Psoas muscle (tissue), 8 donors: ENCODE data around the gene ARPC5L. TPM values are rescaled to one million over a fixed set of nuclear protein-coding genes. Genes with fewer than 3 reads are reported as not detected.

ENCODE experiments used
- ATAC-seq, 4 donors: fragments of 200-7000 bp; cut with Tn5 transposase; one replicate each; pipeline ENCODE4 v1.9.1; 2020; ENCODE audit warnings: moderate library complexity in 3 of 4, mild to moderate bottlenecking in 2 of 4
- DNase-seq, 2 donors: peaks; one replicate each; pipeline ENCODE4 v3.0.0-alpha.2; 2020
- H3K27ac ChIP-seq: fragments of 200-600 bp; one replicate; pipeline ENCODE4 v1.8.0; 2022
- H3K27me3 ChIP-seq, 3 donors: fragments of 200-600 bp in 1 of 3; one replicate each; pipeline versions ENCODE4 v1.6.1 to v1.8.0; 2013 to 2022; ENCODE audit warnings: low read length in 2 of 3, mild to moderate bottlenecking in 2 of 3, moderate library complexity in 1 of 3; ENCODE audit not compliant: insufficient read depth in 3 of 3
- H3K36me3 ChIP-seq, 2 donors: fragments of 200-600 bp in 1 of 2; one replicate each; pipeline versions ENCODE4 v1.6.1 to v1.8.0; 2013 to 2022; ENCODE audit warnings: low read depth in 1 of 2, mild to moderate bottlenecking in 1 of 2, moderate library complexity in 1 of 2; ENCODE audit not compliant: insufficient read depth in 1 of 2
- H3K4me1 ChIP-seq: fragments of 200-600 bp; one replicate; pipeline ENCODE4 v1.8.0; 2022
- H3K4me3 ChIP-seq: fragments of 200-600 bp; one replicate; pipeline ENCODE4 v1.8.0; 2022; ENCODE audit warnings: mild to moderate bottlenecking
- H3K9me3 ChIP-seq: fragments of 200-600 bp; one replicate; pipeline ENCODE4 v1.8.0; 2022
- WGBS, 3 donors: extraction: QIAGEN DNeasy Blood & Tissue Kit; methylation state at CpG; one replicate each; pipeline versions ENCODE4 v1.1.6 to v1.1.7; 2013; 5-methylcytosine and 5-hydroxymethylcytosine counted together
- intact Hi-C, 2 donors: fragments of 100-400 bp; cut with DNase I; formaldehyde crosslinking; loops; one replicate each; pipeline versions ENCODE4 v1.11.0 to v1.14.2; 2022
- polyA plus RNA-seq, 3 donors: library from polyadenylated mRNA; stranded (reverse); fragments of 200-250 nt; gene quantifications; one replicate each; pipeline ENCODE4 v1.2.3, GENCODE V29; 2013
- total RNA-seq, 4 donors: library from RNA; stranded (reverse); fragmentation: NEBNext Ultra II Directional in 2 of 4; extraction: Animal tissue kit (Norgen Biotek cat#: 25700) in 2 of 4; gene quantifications; one replicate each; pipeline versions ENCODE4 v1.2.1 to v1.2.4, GENCODE V29; 2021 to 2023
- TF ChIP-seq, protein P1 (sequence below): fragments of 200-600 bp; IDR thresholded peaks from one replicate; pipeline ENCODE4 v1.8.0; 2022; ENCODE audit warnings: antibody characterized with exemption
- donor health status: healthy with polysubstance abuse.
- donor health status: DM: no; HTN: no; CAD: no; lungs with moderate emphysema.
- donor health status: Bipolar disorder and iron deficiency.
- donor health status: healthy.
- donor health status: DM: yes; HTN: yes; CAD: no.
- donor health status: DM: no; HTN: no; CAD: no.
- donor health status: DM: no; HTN: no; CAD: no.
- donor health status: DM: yes; HTN: yes; CAD: no.

ARPC5L gene
- total and polyA plus RNA-seq, 7 donors = 32.3 to 165 (median 48.4) TPM

DNA sequence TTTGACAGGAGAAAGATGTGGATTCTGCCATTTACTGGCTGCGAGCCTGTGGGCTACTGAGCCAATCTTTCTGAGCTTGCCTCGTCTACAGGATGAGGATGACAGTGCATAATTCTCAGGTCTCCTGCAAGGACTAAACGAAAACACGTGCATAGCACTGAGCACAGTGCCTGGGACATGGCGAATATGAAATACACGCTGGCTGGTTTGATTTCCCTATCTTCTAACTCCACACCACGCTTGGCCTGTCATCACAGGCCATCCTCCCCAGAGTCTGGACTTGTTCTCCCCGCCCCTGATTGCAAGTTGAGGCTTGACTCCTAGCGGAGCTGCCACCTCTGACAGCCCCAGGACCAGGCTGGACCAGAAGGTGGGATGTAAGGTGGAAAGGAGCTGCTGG is 37.9 kb downstream of the ARPC5L start:
- H3K9me3 ChIP-seq = no peaks in the 10 kb centered on the region
- intact Hi-C loops = no loop called here
- H3K4me1 ChIP-seq = no peaks in the 10 kb centered on the region
- TF ChIP-seq, protein P1, sequence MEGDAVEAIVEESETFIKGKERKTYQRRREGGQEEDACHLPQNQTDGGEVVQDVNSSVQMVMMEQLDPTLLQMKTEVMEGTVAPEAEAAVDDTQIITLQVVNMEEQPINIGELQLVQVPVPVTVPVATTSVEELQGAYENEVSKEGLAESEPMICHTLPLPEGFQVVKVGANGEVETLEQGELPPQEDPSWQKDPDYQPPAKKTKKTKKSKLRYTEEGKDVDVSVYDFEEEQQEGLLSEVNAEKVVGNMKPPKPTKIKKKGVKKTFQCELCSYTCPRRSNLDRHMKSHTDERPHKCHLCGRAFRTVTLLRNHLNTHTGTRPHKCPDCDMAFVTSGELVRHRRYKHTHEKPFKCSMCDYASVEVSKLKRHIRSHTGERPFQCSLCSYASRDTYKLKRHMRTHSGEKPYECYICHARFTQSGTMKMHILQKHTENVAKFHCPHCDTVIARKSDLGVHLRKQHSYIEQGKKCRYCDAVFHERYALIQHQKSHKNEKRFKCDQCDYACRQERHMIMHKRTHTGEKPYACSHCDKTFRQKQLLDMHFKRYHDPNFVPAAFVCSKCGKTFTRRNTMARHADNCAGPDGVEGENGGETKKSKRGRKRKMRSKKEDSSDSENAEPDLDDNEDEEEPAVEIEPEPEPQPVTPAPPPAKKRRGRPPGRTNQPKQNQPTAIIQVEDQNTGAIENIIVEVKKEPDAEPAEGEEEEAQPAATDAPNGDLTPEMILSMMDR = no peak
- ATAC-seq (no peak), DNase-seq (no peak)
- peaks cover 8 to 76% of the 10 kb centered on the region in 2 donors for H3K36me3 ChIP-seq
- no peak overlapping the region for H3K4me3 ChIP-seq
- WGBS, 3 donors = 94 to 95% (median 94%) methylated on average over 9 of the region's 9 CpGs
- no peaks in the 10 kb centered on the region for H3K27me3 ChIP-seq
- H3K27ac ChIP-seq = no peak overlapping the region

DNA sequence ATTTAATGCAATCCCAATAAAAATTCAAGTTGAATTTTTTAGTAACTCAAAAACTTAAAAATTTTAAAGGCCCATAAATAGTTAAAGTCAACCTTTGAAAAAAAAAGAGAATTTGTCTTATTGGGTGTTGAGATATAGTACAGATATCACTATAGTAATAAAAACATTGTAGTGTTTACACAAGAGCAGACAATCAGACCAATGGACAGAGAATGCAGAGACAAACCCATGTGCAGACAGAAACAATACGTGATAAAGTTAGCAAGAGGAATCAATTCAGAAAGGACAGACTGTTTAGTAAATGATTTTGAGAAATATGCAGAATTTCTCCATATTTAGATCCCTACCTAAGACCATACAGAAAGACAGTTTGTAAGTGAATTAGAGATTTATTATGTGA is 45.0 kb downstream of the ARPC5L start:
- H3K36me3 ChIP-seq = peaks cover 6 to 97% of the 10 kb centered on the region in 2 donors
- 90 to 91% (median 90%) methylated on average over 1 of the region's 1 CpG for WGBS, 3 donors

DNA sequence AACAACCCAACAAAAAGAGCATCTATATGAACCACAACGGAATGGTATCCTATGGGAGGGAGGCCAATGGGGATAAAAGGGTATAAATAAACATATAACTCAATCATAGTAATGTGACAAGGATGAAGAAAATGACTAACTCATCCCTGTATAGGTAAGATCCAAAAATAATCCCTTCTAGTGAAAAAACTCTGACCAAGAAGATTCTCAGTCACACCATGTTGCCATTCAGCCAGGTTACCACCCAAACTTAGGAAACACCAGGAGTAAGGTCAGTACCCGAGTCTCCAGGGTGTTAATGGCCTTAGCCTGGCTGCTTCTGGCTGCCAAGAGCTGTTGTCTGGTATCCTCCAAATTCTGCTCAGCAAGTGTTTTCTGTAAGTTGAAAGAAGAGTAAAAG is 46.2 kb downstream of the ARPC5L start:
- WGBS, 3 donors = 52 to 74% (median 55%) methylated on average over 2 of the region's 2 CpGs
- H3K27me3 ChIP-seq = no peaks in the 10 kb centered on the region
- TF ChIP-seq, protein P1 = no peak
- peak in 3 of 4 donors; percentile 57 to 76 (median 61) for ATAC-seq
- DNase-seq = no peak
- intact Hi-C loops = no loop called here
- H3K9me3 ChIP-seq = no peaks in the 10 kb centered on the region
- no peaks in the 10 kb centered on the region for H3K4me1 ChIP-seq
- H3K36me3 ChIP-seq = peaks cover 6 to 96% of the 10 kb centered on the region in 2 donors
- H3K4me3 ChIP-seq = no peak overlapping the region
- peak overlapping the region; percentile 11 for H3K27ac ChIP-seq

More for the DNA sequence above, 45.0 kb downstream of the ARPC5L start:
- TF ChIP-seq, protein P1 = no peak
- intact Hi-C loops = no loop called here
- H3K27me3 ChIP-seq = no peaks in the 10 kb centered on the region
- H3K9me3 ChIP-seq = no peaks in the 10 kb centered on the region
- H3K27ac ChIP-seq = no peak overlapping the region
- DNase-seq = no peak
- no peak for ATAC-seq
- H3K4me3 ChIP-seq = no peak overlapping the region
- H3K4me1 ChIP-seq = no peaks in the 10 kb centered on the region

DNA sequence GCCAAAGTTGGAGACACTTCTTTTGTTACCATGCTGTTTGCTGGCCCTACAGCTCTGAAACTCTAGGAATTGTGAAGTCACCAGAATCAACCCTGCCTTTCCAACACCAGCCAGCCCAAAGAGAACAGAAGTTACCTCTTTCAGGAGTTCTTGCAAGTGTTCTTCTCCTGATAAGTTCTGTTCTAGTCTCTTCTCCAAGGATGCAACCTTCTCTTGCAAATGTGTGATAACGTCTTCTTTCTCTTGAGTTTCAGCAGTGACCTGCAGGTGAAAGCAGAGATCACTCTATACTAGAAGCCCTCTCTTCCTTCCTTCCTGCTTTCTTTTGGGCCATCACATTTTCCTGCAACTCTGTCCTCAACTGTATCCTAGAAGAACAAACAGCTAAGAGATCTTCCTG is 49.8 kb downstream of the ARPC5L start:
- ATAC-seq (no peak), DNase-seq (no peak)
- Histone ChIP-seq H3K9me3 (no peaks in the 10 kb centered on the region), H3K36me3 (peaks cover 11 to 73% of the 10 kb centered on the region in 2 donors), H3K4me1 (peaks cover 14% of the 10 kb centered on the region), H3K27me3 (no peaks in the 10 kb centered on the region), H3K27ac (no peak overlapping the region), H3K4me3 (no peak overlapping the region)
- 89 to 95% (median 94%) methylated on average over 1 of the region's 1 CpG for WGBS, 3 donors
- TF ChIP-seq, protein P1 = no peak
- intact Hi-C loops = no loop called here

DNA sequence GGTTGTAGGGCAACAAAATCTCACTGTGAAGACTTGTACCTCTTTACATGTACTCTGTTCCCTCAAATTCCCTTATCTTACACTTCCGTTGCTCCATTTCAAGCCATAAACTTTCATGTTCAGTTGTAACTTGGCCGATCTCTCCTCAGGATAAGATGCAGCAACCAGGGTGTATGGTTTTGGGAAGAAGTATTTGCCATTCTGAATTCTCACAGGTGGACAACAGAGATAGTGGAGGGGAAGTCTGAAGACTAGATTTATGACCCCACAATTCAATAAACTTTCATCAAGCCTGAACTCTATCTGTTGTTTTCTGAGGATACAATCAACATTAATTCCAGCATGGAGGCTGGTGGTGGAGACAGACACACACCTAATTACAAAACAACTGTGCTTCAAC is 51.4 kb downstream of the ARPC5L start:
- H3K27me3 ChIP-seq = no peaks in the 10 kb centered on the region
- DNase-seq = no peak
- no peak overlapping the region for H3K27ac ChIP-seq
- peaks cover 14% of the 10 kb centered on the region for H3K4me1 ChIP-seq
- no peaks in the 10 kb centered on the region for H3K9me3 ChIP-seq
- no peak for ATAC-seq
- no peak overlapping the region for H3K4me3 ChIP-seq
- intact Hi-C loops = no loop called here
- TF ChIP-seq, protein P1 = no peak
- peaks cover 11 to 73% of the 10 kb centered on the region in 2 donors for H3K36me3 ChIP-seq
- 94 to 98% (median 98%) methylated on average over 2 of the region's 2 CpGs for WGBS, 3 donors
